CD4-positive, alpha-beta T cell (primary cell): ENCODE data around the gene FAM107B. TPM values are rescaled to one million over a fixed set of nuclear protein-coding genes. Genes with fewer than 3 reads are reported as not detected.

Source experiments
- ATAC-seq: fragments of 200-7000 bp; cut with Tn5 transposase; one replicate; pipeline ENCODE4 v1.10.0; 2022; ENCODE audit warnings: mild to moderate bottlenecking; ENCODE audit not compliant: poor library complexity
- CTCF ChIA-PET: fragments of 350-600 bp; sonication (Branson Sonifier 250); formaldehyde crosslinking; loops from one replicate; lab custom pipeline; 2021; ENCODE audit warnings: antibody characterized with exemption, inconsistent platforms; lab: Charles Lee
- POLR2A ChIA-PET: fragments of 350-600 bp; sonication (Branson Sonifier 250); formaldehyde crosslinking; loops from one replicate; lab custom pipeline; 2021; ENCODE audit warnings: antibody characterized with exemption, inconsistent platforms; lab: Charles Lee
- DNase-seq, 14 experiments: peaks; one replicate each; pipeline ENCODE4 v3.0.0-alpha.2; 2013 to 2020; ENCODE audit warnings: mixed read lengths in 2 of 14
- H3K27ac ChIP-seq, 2 donors: one replicate each; pipeline versions ENCODE4 v1.5.1 to v1.7.0; 2013; ENCODE audit warnings: low read length in 2 of 2, low read depth in 1 of 2, mild to moderate bottlenecking in 1 of 2
- H3K27me3 ChIP-seq, 2 experiments: 1 replicate in 1 of 2; 2 replicates in 1 of 2; pipeline versions ENCODE4 v1.6.1 to v1.7.0; 2013; ENCODE audit warnings: low read length in 2 of 2, control low read depth in 1 of 2, mild to moderate bottlenecking in 1 of 2, moderate library complexity in 1 of 2; ENCODE audit not compliant: insufficient read depth in 2 of 2, control insufficient read depth in 1 of 2
- H3K36me3 ChIP-seq: one replicate; pipeline ENCODE4 v1.6.1; 2013; ENCODE audit warnings: low read length, control low read depth; ENCODE audit not compliant: insufficient read depth
- H3K4me1 ChIP-seq: one replicate; pipeline ENCODE4 v1.6.1; 2013; ENCODE audit warnings: low read length, control low read depth; ENCODE audit not compliant: insufficient read depth
- H3K4me3 ChIP-seq: one replicate; pipeline ENCODE4 v1.5.1; 2013; ENCODE audit warnings: mild to moderate bottlenecking, low read length, moderate library complexity
- H3K9me3 ChIP-seq, 2 experiments: 1 replicate in 1 of 2; 2 replicates in 1 of 2; pipeline versions ENCODE4 v1.6.1 to v1.7.0; 2013; ENCODE audit warnings: low read length in 2 of 2, mild to moderate bottlenecking in 2 of 2, control low read depth in 1 of 2, moderate library complexity in 1 of 2; ENCODE audit not compliant: control insufficient read depth in 1 of 2, insufficient read depth in 1 of 2
- H3K27ac Mint-ChIP-seq: one replicate; pipeline ENCODE4 v1.8.0; 2020; ENCODE audit warnings: mixed read lengths
- H3K27me3 Mint-ChIP-seq: one replicate; pipeline ENCODE4 v1.8.0; 2021; ENCODE audit warnings: mixed read lengths
- H3K36me3 Mint-ChIP-seq: one replicate; pipeline ENCODE4 v1.8.0; 2021; ENCODE audit warnings: low read depth, mixed read lengths
- H3K4me1 Mint-ChIP-seq: one replicate; pipeline ENCODE4 v1.8.0; 2021; ENCODE audit warnings: low read depth, mixed read lengths
- H3K4me3 Mint-ChIP-seq: one replicate; pipeline ENCODE4 v1.8.0; 2020; ENCODE audit warnings: mild to moderate bottlenecking, mixed read lengths
- H3K9me3 Mint-ChIP-seq: one replicate; pipeline ENCODE4 v1.8.0; 2020; ENCODE audit warnings: mixed read lengths
- intact Hi-C, 2 experiments: fragments of 100-400 bp; cut with DNase I in 1 of 2; cut with micrococcal nuclease in 1 of 2; formaldehyde crosslinking; loops; one replicate each; pipeline versions ENCODE4 v1.15.1 to v1.9.0; 2023 to 2025; cut with DNase I, micrococcal nuclease
- total RNA-seq, 174 experiments: library from RNA in 2 of 174; stranded (reverse) in 2 of 174; gene quantifications; one replicate each; pipeline ENCODE4 v1.2.3 and lab custom pipeline; 2021 to 2026
- TF ChIP-seq, protein P1 (sequence below): fragments of 200-600 bp; IDR thresholded peaks from one replicate; pipeline ENCODE4 v1.8.0; 2022; ENCODE audit warnings: antibody characterized with exemption, mild to moderate bottlenecking

Gene FAM107B
- total RNA-seq, 2 experiments from 2014 or later = 261 to 262 TPM

DNA sequence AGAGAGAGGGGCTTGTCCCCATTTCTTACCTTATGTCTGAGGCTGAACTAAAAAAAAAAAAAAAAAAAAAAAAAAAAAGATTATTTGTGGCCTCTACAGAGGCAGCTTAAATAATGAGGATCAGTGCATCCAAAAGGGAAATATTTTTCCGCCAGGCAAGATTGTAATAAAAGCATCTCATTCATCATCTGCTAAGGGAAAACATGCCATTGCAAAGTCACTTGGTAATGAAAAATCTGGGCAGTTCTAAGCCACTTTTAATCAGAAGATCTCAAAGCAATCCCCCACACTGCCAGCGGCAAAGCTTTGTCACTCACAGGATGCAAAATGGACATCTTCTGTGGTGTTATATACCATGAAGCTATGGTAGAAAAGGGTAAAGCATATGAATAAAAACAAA is 3.8 kb downstream of the FAM107B start:
- Mint-ChIP-seq H3K4me3 (no peak overlapping the region), H3K9me3 (no peaks in the 10 kb centered on the region), H3K27me3 (no peaks in the 10 kb centered on the region), H3K36me3 (no peaks in the 10 kb centered on the region), H3K4me1 (no peaks in the 10 kb centered on the region), H3K27ac (no peak overlapping the region)
- Histone ChIP-seq H3K4me1 (no peaks in the 10 kb centered on the region), H3K27me3 (no peaks in the 10 kb centered on the region), H3K27ac (no peak overlapping the region), H3K4me3 (no peak overlapping the region), H3K9me3 (no peaks in the 10 kb centered on the region), H3K36me3 (no peaks in the 10 kb centered on the region)
- TF ChIP-seq, protein P1, sequence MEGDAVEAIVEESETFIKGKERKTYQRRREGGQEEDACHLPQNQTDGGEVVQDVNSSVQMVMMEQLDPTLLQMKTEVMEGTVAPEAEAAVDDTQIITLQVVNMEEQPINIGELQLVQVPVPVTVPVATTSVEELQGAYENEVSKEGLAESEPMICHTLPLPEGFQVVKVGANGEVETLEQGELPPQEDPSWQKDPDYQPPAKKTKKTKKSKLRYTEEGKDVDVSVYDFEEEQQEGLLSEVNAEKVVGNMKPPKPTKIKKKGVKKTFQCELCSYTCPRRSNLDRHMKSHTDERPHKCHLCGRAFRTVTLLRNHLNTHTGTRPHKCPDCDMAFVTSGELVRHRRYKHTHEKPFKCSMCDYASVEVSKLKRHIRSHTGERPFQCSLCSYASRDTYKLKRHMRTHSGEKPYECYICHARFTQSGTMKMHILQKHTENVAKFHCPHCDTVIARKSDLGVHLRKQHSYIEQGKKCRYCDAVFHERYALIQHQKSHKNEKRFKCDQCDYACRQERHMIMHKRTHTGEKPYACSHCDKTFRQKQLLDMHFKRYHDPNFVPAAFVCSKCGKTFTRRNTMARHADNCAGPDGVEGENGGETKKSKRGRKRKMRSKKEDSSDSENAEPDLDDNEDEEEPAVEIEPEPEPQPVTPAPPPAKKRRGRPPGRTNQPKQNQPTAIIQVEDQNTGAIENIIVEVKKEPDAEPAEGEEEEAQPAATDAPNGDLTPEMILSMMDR = no peak
- ChIA-PET CTCF (interaction anchor here (0.7 kb wide), 2 partner anchors 86 to 328 kb away, joined by 3 to 4 read pairs; no protein-coding TSS in a partner anchor), POLR2A (no interaction called here)
- intact Hi-C loops = no loop called here
- ATAC-seq (no peak), DNase-seq (no peak)

DNA sequence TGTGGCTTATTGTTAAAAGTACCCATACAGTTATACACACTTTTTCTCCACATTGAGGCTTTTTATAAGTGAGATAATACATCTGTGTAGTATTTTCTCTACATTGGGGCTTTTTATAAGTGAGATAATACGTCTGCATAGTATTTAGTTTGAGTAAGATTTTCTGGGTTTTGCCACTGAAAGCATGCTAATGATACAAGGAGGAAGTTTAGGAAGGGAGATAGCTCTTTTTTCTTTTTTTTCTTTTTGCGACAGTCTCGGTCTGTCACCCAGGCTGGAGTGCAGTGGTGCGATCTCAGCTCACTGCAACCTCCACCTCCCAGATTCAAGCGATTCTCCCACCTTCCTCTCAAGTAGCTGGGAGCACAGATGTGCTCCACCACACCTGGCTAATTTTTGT is 13.3 kb downstream of the FAM107B start:
- CTCF ChIA-PET = interaction anchor here (0.6 kb wide), 1 partner anchor 179 kb away, joined by 3 read pairs; no protein-coding TSS in a partner anchor
- Mint-ChIP-seq H3K4me3 (no peak overlapping the region), H3K27ac (no peak overlapping the region), H3K36me3 (no peaks in the 10 kb centered on the region), H3K4me1 (peaks cover 11% of the 10 kb centered on the region), H3K9me3 (no peaks in the 10 kb centered on the region), H3K27me3 (no peaks in the 10 kb centered on the region)
- Histone ChIP-seq H3K9me3 (no peaks in the 10 kb centered on the region), H3K4me1 (no peaks in the 10 kb centered on the region), H3K4me3 (no peak overlapping the region), H3K27ac (no peak overlapping the region), H3K36me3 (no peaks in the 10 kb centered on the region), H3K27me3 (no peaks in the 10 kb centered on the region)
- ATAC-seq = no peak
- intact Hi-C loops = no loop called here
- TF ChIP-seq, protein P1 = no peak
- DNase-seq = no peak
- POLR2A ChIA-PET = no interaction called here

DNA sequence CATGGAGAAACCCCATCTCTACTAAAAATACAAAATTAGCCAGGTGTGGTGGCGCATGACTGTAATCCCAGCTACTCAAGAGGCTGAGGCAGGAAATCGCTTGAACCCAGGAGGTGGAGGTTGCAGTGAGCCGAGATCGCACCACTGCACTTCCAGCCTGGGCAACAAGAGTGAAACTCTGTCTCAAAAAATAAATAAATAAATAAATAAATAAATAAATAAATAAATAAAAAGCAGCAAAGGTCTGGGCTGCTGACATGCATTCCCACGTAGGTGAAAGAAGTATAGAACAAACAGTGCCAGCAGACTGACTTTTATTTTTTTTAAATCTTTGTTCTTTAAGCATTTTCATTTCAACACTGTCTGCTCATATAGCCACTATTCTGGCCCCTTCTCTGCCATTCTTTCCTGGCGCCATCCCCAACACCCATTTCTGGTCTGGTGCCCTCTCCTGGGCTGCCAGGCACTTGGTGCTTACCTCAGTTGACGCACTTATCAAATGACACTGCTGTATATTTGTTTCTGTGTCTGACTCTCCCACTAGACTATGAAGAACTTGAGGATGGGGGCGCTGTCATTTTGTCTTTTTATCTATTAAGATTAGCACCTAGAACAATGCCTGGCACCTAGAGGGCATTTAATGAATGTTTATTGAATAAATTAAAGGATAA is 15.6 kb downstream of the FAM107B start:
- TF ChIP-seq, protein P1 = no peak
- Mint-ChIP-seq H3K27ac (no peak overlapping the region), H3K4me3 (no peak overlapping the region), H3K27me3 (no peaks in the 10 kb centered on the region), H3K36me3 (no peaks in the 10 kb centered on the region), H3K9me3 (no peaks in the 10 kb centered on the region), H3K4me1 (peaks cover 11% of the 10 kb centered on the region)
- Histone ChIP-seq H3K4me1 (no peaks in the 10 kb centered on the region), H3K36me3 (no peaks in the 10 kb centered on the region), H3K27ac (no peak overlapping the region), H3K27me3 (no peaks in the 10 kb centered on the region), H3K9me3 (no peaks in the 10 kb centered on the region), H3K4me3 (no peak overlapping the region)
- intact Hi-C loops = no loop called here
- POLR2A ChIA-PET = no interaction called here
- CTCF ChIA-PET = no interaction called here
- peak; percentile 54 for ATAC-seq
- peak in 8 of 14 experiments; percentile 4 to 54 (median 23) for DNase-seq
